CD4-positive, alpha-beta T cell (primary cell): Measurements from ENCODE around the gene DVL1. TPM values are rescaled to one million over a fixed set of nuclear protein-coding genes. Genes with fewer than 3 reads are reported as not detected.

Experiments used
- ATAC-seq: fragments of 200-7000 bp; cut with Tn5 transposase; one replicate; pipeline ENCODE4 v1.10.0; 2022; ENCODE audit warnings: mild to moderate bottlenecking; ENCODE audit not compliant: poor library complexity
- CTCF ChIA-PET: fragments of 350-600 bp; sonication (Branson Sonifier 250); formaldehyde crosslinking; loops from one replicate; lab custom pipeline; 2021; ENCODE audit warnings: antibody characterized with exemption, inconsistent platforms; lab: Charles Lee
- POLR2A ChIA-PET: fragments of 350-600 bp; sonication (Branson Sonifier 250); formaldehyde crosslinking; loops from one replicate; lab custom pipeline; 2021; ENCODE audit warnings: antibody characterized with exemption, inconsistent platforms; lab: Charles Lee
- DNase-seq, 14 experiments: peaks; one replicate each; pipeline ENCODE4 v3.0.0-alpha.2; 2013 to 2020; ENCODE audit warnings: mixed read lengths in 2 of 14
- H3K27ac ChIP-seq, 2 donors: one replicate each; pipeline versions ENCODE4 v1.5.1 to v1.7.0; 2013; ENCODE audit warnings: low read length in 2 of 2, low read depth in 1 of 2, mild to moderate bottlenecking in 1 of 2
- H3K27me3 ChIP-seq, 2 experiments: 1 replicate in 1 of 2; 2 replicates in 1 of 2; pipeline versions ENCODE4 v1.6.1 to v1.7.0; 2013; ENCODE audit warnings: low read length in 2 of 2, control low read depth in 1 of 2, mild to moderate bottlenecking in 1 of 2, moderate library complexity in 1 of 2; ENCODE audit not compliant: insufficient read depth in 2 of 2, control insufficient read depth in 1 of 2
- H3K36me3 ChIP-seq: one replicate; pipeline ENCODE4 v1.6.1; 2013; ENCODE audit warnings: low read length, control low read depth; ENCODE audit not compliant: insufficient read depth
- H3K4me1 ChIP-seq: one replicate; pipeline ENCODE4 v1.6.1; 2013; ENCODE audit warnings: low read length, control low read depth; ENCODE audit not compliant: insufficient read depth
- H3K4me3 ChIP-seq: one replicate; pipeline ENCODE4 v1.5.1; 2013; ENCODE audit warnings: mild to moderate bottlenecking, low read length, moderate library complexity
- H3K9me3 ChIP-seq, 2 experiments: 1 replicate in 1 of 2; 2 replicates in 1 of 2; pipeline versions ENCODE4 v1.6.1 to v1.7.0; 2013; ENCODE audit warnings: low read length in 2 of 2, mild to moderate bottlenecking in 2 of 2, control low read depth in 1 of 2, moderate library complexity in 1 of 2; ENCODE audit not compliant: control insufficient read depth in 1 of 2, insufficient read depth in 1 of 2
- H3K27ac Mint-ChIP-seq: one replicate; pipeline ENCODE4 v1.8.0; 2020; ENCODE audit warnings: mixed read lengths
- H3K27me3 Mint-ChIP-seq: one replicate; pipeline ENCODE4 v1.8.0; 2021; ENCODE audit warnings: mixed read lengths
- H3K36me3 Mint-ChIP-seq: one replicate; pipeline ENCODE4 v1.8.0; 2021; ENCODE audit warnings: low read depth, mixed read lengths
- H3K4me1 Mint-ChIP-seq: one replicate; pipeline ENCODE4 v1.8.0; 2021; ENCODE audit warnings: low read depth, mixed read lengths
- H3K4me3 Mint-ChIP-seq: one replicate; pipeline ENCODE4 v1.8.0; 2020; ENCODE audit warnings: mild to moderate bottlenecking, mixed read lengths
- H3K9me3 Mint-ChIP-seq: one replicate; pipeline ENCODE4 v1.8.0; 2020; ENCODE audit warnings: mixed read lengths
- intact Hi-C, 2 experiments: fragments of 100-400 bp; cut with DNase I in 1 of 2; cut with micrococcal nuclease in 1 of 2; formaldehyde crosslinking; loops; one replicate each; pipeline versions ENCODE4 v1.15.1 to v1.9.0; 2023 to 2025; cut with DNase I, micrococcal nuclease
- total RNA-seq, 174 experiments: library from RNA in 2 of 174; stranded (reverse) in 2 of 174; gene quantifications; one replicate each; pipeline ENCODE4 v1.2.3 and lab custom pipeline; 2021 to 2026
- TF ChIP-seq, protein P1 (sequence below): fragments of 200-600 bp; IDR thresholded peaks from one replicate; pipeline ENCODE4 v1.8.0; 2022; ENCODE audit warnings: antibody characterized with exemption, mild to moderate bottlenecking

The DVL1 gene
- total RNA-seq, 2 experiments from 2014 or later = 44.9 to 45.5 TPM

DNA sequence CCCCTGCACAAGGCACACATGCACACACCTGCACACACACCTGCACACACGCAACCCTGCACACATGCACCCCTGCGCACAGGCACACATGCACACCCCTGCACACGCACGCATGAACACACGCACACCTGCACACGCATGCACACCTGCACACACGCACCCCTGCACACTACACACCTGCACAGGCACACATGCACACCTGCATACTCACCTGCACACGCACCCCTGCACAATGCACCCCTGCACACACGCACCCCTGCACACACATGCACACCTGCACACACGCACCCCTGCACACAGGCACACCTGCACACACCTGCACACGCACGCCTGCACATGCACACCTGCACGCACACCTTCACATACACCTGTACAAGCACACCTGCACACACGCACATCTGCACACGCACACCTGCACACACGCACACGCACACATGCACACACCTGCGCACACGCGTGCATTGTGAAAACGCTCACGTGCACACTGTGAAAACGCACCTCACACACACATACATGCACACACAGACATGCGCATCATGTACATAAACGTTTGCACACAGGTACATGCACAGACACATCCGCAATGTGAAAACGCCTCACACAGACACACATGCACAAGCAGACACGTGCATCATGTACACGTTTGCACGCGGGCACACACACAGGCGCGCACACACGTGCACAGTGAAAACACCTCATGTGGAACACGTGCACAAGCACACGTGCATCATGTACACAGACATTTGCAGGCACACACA is 8.2 kb downstream of the DVL1 start:
- Histone ChIP-seq H3K27me3 (no peaks in the 10 kb centered on the region), H3K4me3 (no peak overlapping the region), H3K4me1 (peaks cover 11% of the 10 kb centered on the region), H3K36me3 (peaks cover 15% of the 10 kb centered on the region), H3K27ac (no peak overlapping the region), H3K9me3 (no peaks in the 10 kb centered on the region)
- no peak for DNase-seq
- H3K36me3 Mint-ChIP-seq = peaks cover 7% of the 10 kb centered on the region
- no peak for ATAC-seq
- intact Hi-C loops = no loop called here
- H3K27ac Mint-ChIP-seq = no peak overlapping the region
- TF ChIP-seq, protein P1, sequence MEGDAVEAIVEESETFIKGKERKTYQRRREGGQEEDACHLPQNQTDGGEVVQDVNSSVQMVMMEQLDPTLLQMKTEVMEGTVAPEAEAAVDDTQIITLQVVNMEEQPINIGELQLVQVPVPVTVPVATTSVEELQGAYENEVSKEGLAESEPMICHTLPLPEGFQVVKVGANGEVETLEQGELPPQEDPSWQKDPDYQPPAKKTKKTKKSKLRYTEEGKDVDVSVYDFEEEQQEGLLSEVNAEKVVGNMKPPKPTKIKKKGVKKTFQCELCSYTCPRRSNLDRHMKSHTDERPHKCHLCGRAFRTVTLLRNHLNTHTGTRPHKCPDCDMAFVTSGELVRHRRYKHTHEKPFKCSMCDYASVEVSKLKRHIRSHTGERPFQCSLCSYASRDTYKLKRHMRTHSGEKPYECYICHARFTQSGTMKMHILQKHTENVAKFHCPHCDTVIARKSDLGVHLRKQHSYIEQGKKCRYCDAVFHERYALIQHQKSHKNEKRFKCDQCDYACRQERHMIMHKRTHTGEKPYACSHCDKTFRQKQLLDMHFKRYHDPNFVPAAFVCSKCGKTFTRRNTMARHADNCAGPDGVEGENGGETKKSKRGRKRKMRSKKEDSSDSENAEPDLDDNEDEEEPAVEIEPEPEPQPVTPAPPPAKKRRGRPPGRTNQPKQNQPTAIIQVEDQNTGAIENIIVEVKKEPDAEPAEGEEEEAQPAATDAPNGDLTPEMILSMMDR = no peak
- no peaks in the 10 kb centered on the region for H3K9me3 Mint-ChIP-seq
- H3K4me3 Mint-ChIP-seq = no peak overlapping the region
- H3K4me1 Mint-ChIP-seq = no peaks in the 10 kb centered on the region
- POLR2A ChIA-PET = no interaction called here
- no peaks in the 10 kb centered on the region for H3K27me3 Mint-ChIP-seq
- CTCF ChIA-PET = no interaction called here

DNA sequence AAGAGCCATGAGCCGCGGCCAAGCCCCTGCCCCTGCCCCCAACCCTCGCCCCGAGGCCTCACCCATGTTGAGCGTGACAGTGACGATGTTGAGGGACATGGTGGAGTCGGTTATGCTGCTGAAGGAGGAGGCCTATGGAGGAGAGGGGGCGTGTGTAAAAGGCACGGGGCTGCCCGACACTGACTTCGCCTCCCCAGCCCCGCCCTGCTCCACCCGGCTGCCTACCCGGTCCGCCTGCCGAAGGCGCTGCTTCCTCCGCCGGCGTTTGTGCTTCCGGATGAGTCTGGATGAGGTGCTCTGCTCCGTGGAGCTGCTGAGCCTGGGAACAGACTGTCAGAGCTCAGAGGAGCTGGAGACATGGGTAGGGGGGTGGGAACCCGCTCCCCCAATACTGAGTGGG is 9.0 kb downstream of the DVL1 start:
- CTCF ChIA-PET = no interaction called here
- H3K9me3 Mint-ChIP-seq = no peaks in the 10 kb centered on the region
- H3K4me3 ChIP-seq = no peak overlapping the region
- no peak for DNase-seq
- H3K9me3 ChIP-seq = no peaks in the 10 kb centered on the region
- H3K4me1 Mint-ChIP-seq = no peaks in the 10 kb centered on the region
- ATAC-seq = no peak
- peaks cover 15% of the 10 kb centered on the region for H3K36me3 ChIP-seq
- no peak overlapping the region for H3K27ac ChIP-seq
- no peaks in the 10 kb centered on the region for H3K27me3 ChIP-seq
- intact Hi-C loops = no loop called here
- peaks cover 7% of the 10 kb centered on the region for H3K36me3 Mint-ChIP-seq
- H3K27me3 Mint-ChIP-seq = no peaks in the 10 kb centered on the region
- TF ChIP-seq, protein P1 = no peak
- no peak overlapping the region for H3K27ac Mint-ChIP-seq
- POLR2A ChIA-PET = no interaction called here
- H3K4me1 ChIP-seq = peaks cover 3% of the 10 kb centered on the region
- no peak overlapping the region for H3K4me3 Mint-ChIP-seq

GRCh38 chr1:1338278-1338677 is 10.9 kb downstream of the DVL1 start:
- Mint-ChIP-seq H3K27ac (no peak overlapping the region), H3K36me3 (peaks cover 7% of the 10 kb centered on the region), H3K27me3 (no peaks in the 10 kb centered on the region), H3K9me3 (no peaks in the 10 kb centered on the region), H3K4me3 (no peak overlapping the region), H3K4me1 (no peaks in the 10 kb centered on the region)
- ATAC-seq (no peak), DNase-seq (no peak)
- Histone ChIP-seq H3K9me3 (peaks cover 0 to 4% of the 10 kb centered on the region in 2 experiments), H3K36me3 (peaks cover 15% of the 10 kb centered on the region), H3K4me3 (no peak overlapping the region), H3K4me1 (no peaks in the 10 kb centered on the region), H3K27me3 (no peaks in the 10 kb centered on the region), H3K27ac (no peak overlapping the region)
- intact Hi-C loops = no loop called here
- CTCF ChIA-PET = no interaction called here
- POLR2A ChIA-PET = interaction anchor here (1.0 kb wide), 1 partner anchor 37 kb away, joined by 3 read pairs; the partner anchor contains the start of gene AURKAIP1
- TF ChIP-seq, protein P1 = no peak
